ENCODE results near the gene HLF.

GRCh38 chr17:55298111-55298730 is 33.5 kb downstream of the HLF start:
- TF ChIP-seq POLR2A (IDR thresholded peaks at IDR 0.05): no peak
- TF ChIP-seq, protein P1, sequence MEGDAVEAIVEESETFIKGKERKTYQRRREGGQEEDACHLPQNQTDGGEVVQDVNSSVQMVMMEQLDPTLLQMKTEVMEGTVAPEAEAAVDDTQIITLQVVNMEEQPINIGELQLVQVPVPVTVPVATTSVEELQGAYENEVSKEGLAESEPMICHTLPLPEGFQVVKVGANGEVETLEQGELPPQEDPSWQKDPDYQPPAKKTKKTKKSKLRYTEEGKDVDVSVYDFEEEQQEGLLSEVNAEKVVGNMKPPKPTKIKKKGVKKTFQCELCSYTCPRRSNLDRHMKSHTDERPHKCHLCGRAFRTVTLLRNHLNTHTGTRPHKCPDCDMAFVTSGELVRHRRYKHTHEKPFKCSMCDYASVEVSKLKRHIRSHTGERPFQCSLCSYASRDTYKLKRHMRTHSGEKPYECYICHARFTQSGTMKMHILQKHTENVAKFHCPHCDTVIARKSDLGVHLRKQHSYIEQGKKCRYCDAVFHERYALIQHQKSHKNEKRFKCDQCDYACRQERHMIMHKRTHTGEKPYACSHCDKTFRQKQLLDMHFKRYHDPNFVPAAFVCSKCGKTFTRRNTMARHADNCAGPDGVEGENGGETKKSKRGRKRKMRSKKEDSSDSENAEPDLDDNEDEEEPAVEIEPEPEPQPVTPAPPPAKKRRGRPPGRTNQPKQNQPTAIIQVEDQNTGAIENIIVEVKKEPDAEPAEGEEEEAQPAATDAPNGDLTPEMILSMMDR (IDR thresholded peaks at IDR 0.05 in 4 of 5, conservative IDR thresholded peaks at IDR 0.05 in 1 of 5): no peak

Measured in gastrocnemius medialis (tissue), 4 donors.